SKM-1 (cell line): ENCODE results near the gene MYO7A.

Experiments used
- DNase-seq: peaks from one replicate; lab custom pipeline; 2025; ENCODE audit not compliant: unreplicated experiment; lab: John Stamatoyannopoulos, UW

Gene MYO7A

GRCh38 chr11:77182542-77183430 is 54.7 kb downstream of the MYO7A start:
- DNase-seq, result no peak

GRCh38 chr11:77183431-77183984 is 55.5 kb downstream of the MYO7A start:
- DNase-seq, result no peak

- DNase-seq, result no peak
Measured at GRCh38 chr11:77184136-77184860, 56.3 kb downstream of the MYO7A start.

GRCh38 chr11:77186302-77186701 is 58.3 kb downstream of the MYO7A start:
- no peak for DNase-seq

- DNase-seq, result no peak
Measured at GRCh38 chr11:77187111-77187750, 59.2 kb downstream of the MYO7A start.

- DNase-seq, result peak; percentile 56
Measured at GRCh38 chr11:77187776-77188632, 60.0 kb downstream of the MYO7A start.

- DNase-seq, result no peak
Measured at GRCh38 chr11:77188633-77189491, 60.8 kb downstream of the MYO7A start.

GRCh38 chr11:77189588-77190210 is 61.7 kb downstream of the MYO7A start:
- no peak for DNase-seq

- DNase-seq, result no peak
Measured at GRCh38 chr11:77190331-77191075, 62.5 kb downstream of the MYO7A start.

GRCh38 chr11:77191429-77191822 is 63.4 kb downstream of the MYO7A start:
- DNase-seq, result no peak

- no peak for DNase-seq
Measured at GRCh38 chr11:77191823-77192495, 63.9 kb downstream of the MYO7A start.

- DNase-seq, result no peak
Measured at GRCh38 chr11:77193167-77193566, 65.1 kb downstream of the MYO7A start.

- no peak for DNase-seq
Measured at GRCh38 chr11:77193911-77194830, 66.1 kb downstream of the MYO7A start.

- DNase-seq, result no peak
Measured at GRCh38 chr11:77195071-77195755, 67.2 kb downstream of the MYO7A start.

GRCh38 chr11:77196961-77197360 is 68.9 kb downstream of the MYO7A start:
- DNase-seq, result no peak

- DNase-seq, result no peak
Measured at GRCh38 chr11:77197626-77198320, 69.7 kb downstream of the MYO7A start.
